Measurements from ENCODE around the gene CDYL2. TPM values are rescaled to one million over a fixed set of nuclear protein-coding genes. Genes with fewer than 3 reads are reported as not detected.

CDYL2 gene
- total RNA-seq, 4 donors from 2014 or later = 0.80 to 2.8 (median 1.8) TPM

DNA sequence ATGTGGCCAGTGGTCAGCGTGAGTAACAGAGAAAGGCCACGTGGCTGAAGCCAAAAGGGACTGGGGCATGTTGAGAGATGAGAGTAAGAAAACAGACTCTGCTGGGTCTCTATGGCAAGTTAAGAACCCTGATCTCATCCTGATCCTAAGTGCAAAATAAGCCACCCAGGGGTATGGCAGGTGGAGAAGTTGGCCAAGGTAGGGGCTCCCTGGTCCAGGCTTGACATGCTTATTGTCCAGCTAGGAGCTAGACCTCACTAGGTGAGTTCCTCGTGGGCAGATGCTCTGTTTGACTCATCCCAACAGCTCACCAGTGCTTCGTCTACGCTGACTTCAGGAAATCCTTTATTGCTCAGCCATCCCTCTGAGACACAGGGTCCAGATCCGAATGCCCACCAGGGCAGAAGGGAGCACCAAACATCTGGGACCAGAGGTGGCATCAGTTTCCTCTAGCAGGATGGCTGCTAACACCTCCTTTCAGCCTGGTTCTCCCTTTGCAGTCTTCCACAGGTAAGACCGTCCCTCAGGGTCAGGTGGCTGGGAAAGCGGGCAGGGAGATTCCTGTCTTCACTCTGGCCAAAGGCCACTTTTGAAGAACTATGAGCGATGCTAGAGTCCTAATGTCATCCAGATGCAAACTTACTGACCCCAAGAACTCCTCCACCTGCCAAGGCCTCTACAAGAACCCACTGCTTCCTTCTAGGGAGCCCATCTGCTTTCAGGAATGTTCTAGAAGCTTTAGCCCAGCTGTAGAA is 99.5 kb downstream of the CDYL2 start:
- H3K36me3 ChIP-seq = no peaks in the 10 kb centered on the region

DNA sequence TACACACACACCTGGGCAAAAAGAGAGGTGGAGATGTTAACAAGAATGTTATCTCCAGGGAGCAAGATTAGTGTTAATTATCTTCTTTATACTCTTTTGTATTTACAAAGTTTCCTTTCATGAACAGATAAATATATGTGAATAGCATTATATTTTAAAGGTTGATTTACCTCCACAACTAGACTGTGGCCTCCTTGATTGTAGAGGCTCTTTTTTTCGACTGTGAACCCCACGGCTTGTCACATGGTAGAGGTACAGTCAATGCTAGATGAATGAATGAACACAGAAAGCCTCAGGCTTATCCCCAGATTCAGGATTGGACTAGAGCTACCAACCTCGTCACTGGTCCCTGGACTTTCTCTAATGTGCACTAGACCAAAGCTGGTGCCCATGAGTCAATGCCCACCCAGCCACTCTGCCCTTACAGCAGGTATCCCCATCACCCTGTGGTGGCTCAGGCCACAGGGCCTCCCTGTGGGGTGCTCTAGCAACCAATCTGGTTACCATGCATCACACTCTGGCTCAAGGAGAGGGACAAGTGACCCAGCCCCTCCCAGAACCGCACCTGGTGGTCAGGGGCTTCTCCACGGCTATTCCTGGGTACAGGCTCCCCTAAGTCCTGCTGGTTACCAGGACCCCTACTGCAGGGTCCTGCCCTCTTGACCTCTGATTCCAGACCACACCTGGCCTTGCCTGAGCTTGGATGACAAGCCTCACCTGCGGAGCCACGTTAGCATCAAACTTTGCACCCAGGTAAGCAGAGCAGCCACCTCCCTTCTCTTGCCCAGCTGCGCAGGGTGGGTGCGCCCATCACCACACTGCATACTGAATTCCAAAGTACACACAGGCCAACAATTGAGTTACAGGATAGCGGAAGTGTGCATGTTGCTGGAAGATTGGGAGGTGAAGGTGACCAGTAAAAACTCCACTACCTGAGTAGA is 101.0 kb downstream of the CDYL2 start:
- in situ Hi-C loops (cut with MboI; ENCODE audit: low sequenced_read_pairs in 4 of 4) (no loop called here), intact Hi-C loops (cut with DNase I; ENCODE audit: low total_unique reads) (no loop called here)
- Histone ChIP-seq H3K36me3 (no peaks in the 10 kb centered on the region), H3K4me1 (no peaks in the 10 kb centered on the region), H3K27me3 (no peaks in the 10 kb centered on the region), H3K4me3 (no peak overlapping the region), H3K27ac (no peak overlapping the region), H3K9me3 (no peaks in the 10 kb centered on the region)
- DNase-seq = no peak
- no peak for TF ChIP-seq POLR2A (IDR thresholded peaks at IDR 0.05)
- TF ChIP-seq, protein P1, sequence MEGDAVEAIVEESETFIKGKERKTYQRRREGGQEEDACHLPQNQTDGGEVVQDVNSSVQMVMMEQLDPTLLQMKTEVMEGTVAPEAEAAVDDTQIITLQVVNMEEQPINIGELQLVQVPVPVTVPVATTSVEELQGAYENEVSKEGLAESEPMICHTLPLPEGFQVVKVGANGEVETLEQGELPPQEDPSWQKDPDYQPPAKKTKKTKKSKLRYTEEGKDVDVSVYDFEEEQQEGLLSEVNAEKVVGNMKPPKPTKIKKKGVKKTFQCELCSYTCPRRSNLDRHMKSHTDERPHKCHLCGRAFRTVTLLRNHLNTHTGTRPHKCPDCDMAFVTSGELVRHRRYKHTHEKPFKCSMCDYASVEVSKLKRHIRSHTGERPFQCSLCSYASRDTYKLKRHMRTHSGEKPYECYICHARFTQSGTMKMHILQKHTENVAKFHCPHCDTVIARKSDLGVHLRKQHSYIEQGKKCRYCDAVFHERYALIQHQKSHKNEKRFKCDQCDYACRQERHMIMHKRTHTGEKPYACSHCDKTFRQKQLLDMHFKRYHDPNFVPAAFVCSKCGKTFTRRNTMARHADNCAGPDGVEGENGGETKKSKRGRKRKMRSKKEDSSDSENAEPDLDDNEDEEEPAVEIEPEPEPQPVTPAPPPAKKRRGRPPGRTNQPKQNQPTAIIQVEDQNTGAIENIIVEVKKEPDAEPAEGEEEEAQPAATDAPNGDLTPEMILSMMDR (IDR thresholded peaks at IDR 0.05 in 4 of 5, conservative IDR thresholded peaks at IDR 0.05 in 1 of 5) = no peak
- no peak for ATAC-seq

More for the DNA sequence above, 99.5 kb downstream of the CDYL2 start:
- intact Hi-C loops (cut with DNase I; ENCODE audit: low total_unique reads) (no loop called here), in situ Hi-C loops (cut with MboI; ENCODE audit: low sequenced_read_pairs in 4 of 4) (no loop called here)
- Histone ChIP-seq H3K27ac (no peak overlapping the region), H3K27me3 (no peaks in the 10 kb centered on the region), H3K4me1 (no peaks in the 10 kb centered on the region), H3K9me3 (no peaks in the 10 kb centered on the region), H3K4me3 (no peak overlapping the region)
- DNase-seq (no peak), ATAC-seq (no peak)
- no peak for TF ChIP-seq POLR2A (IDR thresholded peaks at IDR 0.05)
- TF ChIP-seq, protein P1 (IDR thresholded peaks at IDR 0.05 in 4 of 5, conservative IDR thresholded peaks at IDR 0.05 in 1 of 5) = no peak

DNA sequence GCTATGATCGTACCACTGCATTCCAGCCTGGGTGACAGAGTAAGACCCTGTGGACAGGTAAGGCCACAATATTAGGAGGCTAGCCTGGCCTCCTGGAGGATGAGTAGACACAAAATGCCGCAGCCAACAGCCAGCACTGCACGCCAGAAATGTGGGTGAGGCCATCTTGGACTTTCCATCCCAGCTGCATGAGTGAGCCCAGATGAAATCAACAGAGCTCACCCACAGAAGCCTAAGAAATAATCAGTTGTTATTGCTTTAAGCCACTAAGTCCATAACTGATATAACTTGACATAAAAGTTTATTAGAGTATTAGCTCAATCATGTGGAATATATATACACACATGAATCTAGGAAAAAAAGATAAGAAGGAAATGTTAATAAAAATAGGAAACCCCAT is 101.7 kb downstream of the CDYL2 start:
- DNase-seq (no peak), ATAC-seq (no peak)
- Histone ChIP-seq H3K9me3 (no peaks in the 10 kb centered on the region), H3K27me3 (no peaks in the 10 kb centered on the region), H3K27ac (no peak overlapping the region), H3K4me1 (no peaks in the 10 kb centered on the region), H3K4me3 (no peak overlapping the region), H3K36me3 (no peaks in the 10 kb centered on the region)
- intact Hi-C loops (cut with DNase I; ENCODE audit: low total_unique reads) (no loop called here), in situ Hi-C loops (cut with MboI; ENCODE audit: low sequenced_read_pairs in 4 of 4) (no loop called here)
- TF ChIP-seq, protein P1 (IDR thresholded peaks at IDR 0.05 in 4 of 5, conservative IDR thresholded peaks at IDR 0.05 in 1 of 5) = no peak
- no peak for TF ChIP-seq POLR2A (IDR thresholded peaks at IDR 0.05)

DNA sequence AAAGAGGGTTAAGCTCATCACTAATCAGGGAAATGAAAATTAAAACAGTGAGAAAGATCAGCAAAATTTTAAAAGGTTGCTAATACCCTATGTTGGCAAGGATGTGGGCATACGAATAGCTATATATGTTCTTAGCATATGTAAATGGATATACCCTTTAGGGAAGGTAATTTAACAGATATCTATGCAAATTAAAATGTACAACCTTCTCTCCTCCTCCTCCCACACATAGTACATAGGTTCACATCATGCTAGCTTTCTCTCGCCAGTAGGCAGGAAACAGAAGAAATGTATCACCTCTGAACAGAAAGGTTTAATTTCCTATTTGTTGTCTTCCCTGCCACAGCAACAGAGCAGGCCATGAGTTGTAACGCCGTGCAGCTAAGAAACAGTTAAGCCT is 103.8 kb downstream of the CDYL2 start:
- DNase-seq (no peak), ATAC-seq (no peak)
- intact Hi-C loops (cut with DNase I; ENCODE audit: low total_unique reads) (no loop called here), in situ Hi-C loops (cut with MboI; ENCODE audit: low sequenced_read_pairs in 4 of 4) (no loop called here)
- H3K36me3 ChIP-seq = no peaks in the 10 kb centered on the region
- no peaks in the 10 kb centered on the region for H3K9me3 ChIP-seq
- no peaks in the 10 kb centered on the region for H3K27me3 ChIP-seq
- H3K4me1 ChIP-seq = no peaks in the 10 kb centered on the region
- H3K4me3 ChIP-seq = no peak overlapping the region
- H3K27ac ChIP-seq = no peak overlapping the region
- no peak for TF ChIP-seq POLR2A (IDR thresholded peaks at IDR 0.05)
- TF ChIP-seq, protein P1 (IDR thresholded peaks at IDR 0.05 in 4 of 5, conservative IDR thresholded peaks at IDR 0.05 in 1 of 5) = no peak
